GM12892 (cell line): ENCODE results near the gene THEM4.

Source experiments
- POLR2A ChIP-seq: IDR thresholded peaks from 2 replicates; pipeline ENCODE4 v1.6.1; 2011; ENCODE audit warnings: low read depth, low read length, control low read depth
- POLR2AphosphoS5 ChIP-seq: IDR thresholded peaks from 2 replicates; pipeline ENCODE4 v1.6.1; 2011; ENCODE audit warnings: low read depth, low read length, control low read depth

DNA sequence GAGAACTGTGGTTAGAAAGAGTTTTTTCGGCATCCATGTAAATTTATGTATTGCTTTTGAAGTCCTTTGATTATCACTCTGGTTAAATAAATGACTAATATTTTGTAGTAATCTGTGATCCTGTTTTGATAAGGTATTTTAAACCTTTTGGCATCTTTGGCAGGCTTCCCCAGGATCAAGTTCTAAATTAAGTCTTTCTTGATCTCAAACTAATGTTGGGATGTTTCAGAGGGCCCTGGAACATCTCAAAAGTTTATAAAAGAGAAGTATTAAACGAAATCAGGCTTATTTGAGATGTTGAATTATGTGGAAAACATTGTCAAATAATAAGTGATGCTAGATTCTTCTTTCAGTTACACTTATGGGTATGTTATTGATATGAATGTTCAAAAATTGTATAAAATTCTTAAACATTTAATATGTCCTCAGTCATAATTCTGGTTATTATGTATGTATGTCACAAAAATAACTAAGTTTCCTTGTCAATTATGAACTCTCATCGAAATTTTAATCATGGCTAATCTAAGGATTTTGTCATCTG is 47.7 kb upstream of the THEM4 start:
- no peak for TF ChIP-seq POLR2A
- no peak for TF ChIP-seq POLR2AphosphoS5
